ENCODE measurements around the gene VSIG2.

VSIG2 gene

DNA sequence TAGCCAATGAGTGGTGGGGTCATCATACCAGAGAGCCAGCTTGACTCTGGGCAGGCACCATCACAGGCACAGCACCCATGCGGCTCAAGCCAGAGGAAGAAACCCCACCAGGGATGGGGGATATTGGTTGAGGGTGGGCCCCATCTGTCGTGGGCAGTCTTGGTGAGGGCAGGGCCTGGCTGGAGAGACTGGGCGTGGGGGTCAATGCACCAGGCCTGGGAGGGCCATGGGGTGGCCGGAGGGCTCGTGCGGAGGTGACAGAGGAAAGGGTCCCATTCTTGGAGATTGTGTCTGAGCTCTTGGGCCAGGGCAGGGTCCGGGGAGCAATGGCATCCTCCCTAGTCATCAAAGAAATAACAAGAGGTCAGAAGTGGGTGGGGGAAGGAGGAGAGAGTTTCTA lies 1.6 kb upstream of the VSIG2 start:
- TF ChIP-seq, protein P1, sequence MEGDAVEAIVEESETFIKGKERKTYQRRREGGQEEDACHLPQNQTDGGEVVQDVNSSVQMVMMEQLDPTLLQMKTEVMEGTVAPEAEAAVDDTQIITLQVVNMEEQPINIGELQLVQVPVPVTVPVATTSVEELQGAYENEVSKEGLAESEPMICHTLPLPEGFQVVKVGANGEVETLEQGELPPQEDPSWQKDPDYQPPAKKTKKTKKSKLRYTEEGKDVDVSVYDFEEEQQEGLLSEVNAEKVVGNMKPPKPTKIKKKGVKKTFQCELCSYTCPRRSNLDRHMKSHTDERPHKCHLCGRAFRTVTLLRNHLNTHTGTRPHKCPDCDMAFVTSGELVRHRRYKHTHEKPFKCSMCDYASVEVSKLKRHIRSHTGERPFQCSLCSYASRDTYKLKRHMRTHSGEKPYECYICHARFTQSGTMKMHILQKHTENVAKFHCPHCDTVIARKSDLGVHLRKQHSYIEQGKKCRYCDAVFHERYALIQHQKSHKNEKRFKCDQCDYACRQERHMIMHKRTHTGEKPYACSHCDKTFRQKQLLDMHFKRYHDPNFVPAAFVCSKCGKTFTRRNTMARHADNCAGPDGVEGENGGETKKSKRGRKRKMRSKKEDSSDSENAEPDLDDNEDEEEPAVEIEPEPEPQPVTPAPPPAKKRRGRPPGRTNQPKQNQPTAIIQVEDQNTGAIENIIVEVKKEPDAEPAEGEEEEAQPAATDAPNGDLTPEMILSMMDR (IDR thresholded peaks at IDR 0.05): no peak
- H3K36me3 ChIP-seq: no peaks in the 10 kb centered on the region
- no peak overlapping the region for H3K4me3 ChIP-seq (ENCODE audit: low read depth in 1 of 2, low read length in 1 of 2)
- H3K27me3 ChIP-seq: peaks cover 72% of the 10 kb centered on the region
- peaks cover 5 to 8% of the 10 kb centered on the region in 2 experiments for H3K4me1 ChIP-seq (ENCODE audit: control insufficient read depth in 1 of 2, insufficient read depth in 1 of 2, low read depth in 1 of 2, low read length in 1 of 2)
- no peak overlapping the region for H3K27ac ChIP-seq
- H3K9me3 ChIP-seq: no peaks in the 10 kb centered on the region

DNA sequence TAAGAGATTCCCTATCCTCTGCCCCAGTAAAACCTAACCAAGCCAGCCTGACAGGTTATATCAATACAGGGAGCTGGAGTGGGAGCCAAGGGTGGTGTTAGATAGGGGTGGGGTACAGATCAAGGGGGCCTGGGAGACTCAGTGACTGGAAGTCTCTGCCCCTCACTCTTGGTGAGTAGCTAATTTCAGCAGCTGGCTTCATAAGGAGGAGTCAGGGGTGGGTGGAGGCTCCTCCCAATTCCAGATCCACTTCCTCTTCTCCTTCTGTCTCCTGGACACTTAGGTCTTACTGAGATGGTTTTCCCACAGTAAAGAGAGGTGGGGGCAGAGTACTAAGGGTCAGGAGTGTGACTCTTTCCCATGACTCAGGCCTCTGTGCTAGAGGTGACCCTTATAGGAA lies 1.1 kb upstream of the VSIG2 start:
- Histone ChIP-seq H3K4me1 (ENCODE audit: control insufficient read depth in 1 of 2, insufficient read depth in 1 of 2, low read depth in 1 of 2, low read length in 1 of 2) (peaks cover 1 to 4% of the 10 kb centered on the region in 2 experiments), H3K27ac (no peak overlapping the region), H3K27me3 (peaks cover 72% of the 10 kb centered on the region), H3K36me3 (no peaks in the 10 kb centered on the region), H3K4me3 (ENCODE audit: low read depth in 1 of 2, low read length in 1 of 2) (no peak overlapping the region), H3K9me3 (no peaks in the 10 kb centered on the region)
- TF ChIP-seq, protein P1 (IDR thresholded peaks at IDR 0.05): no peak

DNA sequence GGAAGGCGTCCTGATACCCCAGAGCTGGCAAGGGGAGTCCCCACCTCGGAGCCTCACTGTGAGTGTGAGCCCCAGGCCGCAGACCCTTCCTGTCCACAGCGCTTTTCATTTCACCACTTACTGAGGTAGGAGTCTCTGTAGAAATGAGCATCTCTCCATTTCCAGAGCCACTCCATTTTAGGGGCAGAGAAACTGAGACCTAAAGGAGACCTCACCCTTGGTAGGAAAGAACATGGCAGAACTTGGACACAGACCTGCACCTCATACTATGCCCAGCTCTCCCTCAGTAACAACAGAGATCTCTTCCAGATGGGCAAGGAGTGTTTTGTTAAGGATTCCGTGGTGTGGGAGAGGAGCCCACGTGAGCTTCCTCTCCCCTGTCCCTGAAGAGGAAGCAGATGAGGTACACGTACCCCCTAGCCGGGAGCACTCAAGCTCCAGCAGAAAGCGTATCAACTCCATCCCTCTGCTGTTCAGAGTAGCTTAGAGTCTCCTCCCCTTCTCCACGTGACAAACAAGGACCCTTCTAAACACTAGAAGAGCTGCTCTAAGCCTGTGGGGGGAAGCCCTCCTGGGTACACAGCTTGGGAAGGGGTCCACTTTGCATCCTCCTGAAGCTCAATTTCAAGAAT lies 532 bp upstream of the VSIG2 start:
- no peaks in the 10 kb centered on the region for H3K4me1 ChIP-seq (ENCODE audit: control insufficient read depth in 1 of 2, insufficient read depth in 1 of 2, low read depth in 1 of 2, low read length in 1 of 2)
- TF ChIP-seq, protein P1 (IDR thresholded peaks at IDR 0.05): no peak
- H3K9me3 ChIP-seq: no peaks in the 10 kb centered on the region
- H3K27ac ChIP-seq: no peak overlapping the region
- no peaks in the 10 kb centered on the region for H3K36me3 ChIP-seq
- H3K27me3 ChIP-seq: peaks cover 72% of the 10 kb centered on the region
- H3K4me3 ChIP-seq (ENCODE audit: low read depth in 1 of 2, low read length in 1 of 2): no peak overlapping the region

DNA sequence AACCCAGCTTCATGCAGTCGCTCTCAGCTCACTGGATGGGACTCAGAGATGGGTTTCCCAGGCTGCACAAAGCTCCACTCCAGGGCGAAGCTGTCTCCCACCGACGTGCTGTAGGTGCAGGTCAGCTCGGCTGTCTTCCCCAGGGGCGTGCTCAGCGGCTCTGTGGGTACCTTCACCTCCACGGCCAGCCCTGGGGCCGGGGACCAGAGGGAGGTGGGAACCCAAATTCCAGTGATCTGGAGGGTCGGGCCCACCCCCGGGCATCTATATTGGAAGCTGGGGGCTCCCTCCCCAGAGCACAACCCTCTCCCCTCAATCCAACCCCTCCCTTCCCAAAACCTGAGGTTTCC lies 689 bp downstream of the VSIG2 start:
- Histone ChIP-seq H3K27me3 (peaks cover 70% of the 10 kb centered on the region), H3K9me3 (no peaks in the 10 kb centered on the region), H3K4me3 (ENCODE audit: low read depth in 1 of 2, low read length in 1 of 2) (no peak overlapping the region), H3K4me1 (ENCODE audit: control insufficient read depth in 1 of 2, insufficient read depth in 1 of 2, low read depth in 1 of 2, low read length in 1 of 2) (peaks cover 5 to 8% of the 10 kb centered on the region in 2 experiments), H3K36me3 (no peaks in the 10 kb centered on the region), H3K27ac (no peak overlapping the region)
- TF ChIP-seq, protein P1 (IDR thresholded peaks at IDR 0.05): no peak

DNA sequence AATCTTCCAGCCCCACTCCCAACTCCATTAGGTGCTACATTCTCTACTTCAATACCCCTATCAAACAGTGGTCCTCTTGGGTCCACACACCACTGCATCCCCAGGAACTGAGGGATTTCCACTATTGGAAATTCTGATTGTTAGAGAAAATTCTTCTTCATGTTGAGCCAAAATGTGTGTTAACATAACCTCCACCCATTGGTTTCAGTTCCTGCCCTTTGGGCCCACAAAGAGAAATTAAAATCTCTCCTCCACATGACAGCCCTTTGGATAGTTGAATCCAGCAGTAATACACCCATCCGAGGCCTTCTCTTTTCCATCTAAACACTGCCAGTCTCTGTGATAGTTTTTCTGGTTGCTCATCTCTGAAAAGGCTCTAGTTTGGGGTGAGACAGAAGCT lies 2.1 kb downstream of the VSIG2 start:
- H3K36me3 ChIP-seq: no peaks in the 10 kb centered on the region
- no peak overlapping the region for H3K27ac ChIP-seq
- peaks cover 11 to 16% of the 10 kb centered on the region in 2 experiments for H3K4me1 ChIP-seq (ENCODE audit: control insufficient read depth in 1 of 2, insufficient read depth in 1 of 2, low read depth in 1 of 2, low read length in 1 of 2)
- peaks cover 77% of the 10 kb centered on the region for H3K27me3 ChIP-seq
- no peak overlapping the region for H3K4me3 ChIP-seq (ENCODE audit: low read depth in 1 of 2, low read length in 1 of 2)
- TF ChIP-seq, protein P1 (IDR thresholded peaks at IDR 0.05): no peak
- H3K9me3 ChIP-seq: no peaks in the 10 kb centered on the region
